Testis (tissue), 3 donors: Measurements from ENCODE around the gene LIPF. TPM values are rescaled to one million over a fixed set of nuclear protein-coding genes. Genes with fewer than 3 reads are reported as not detected.
"Not testable (repeated sequence)": the region's sequence is repeated elsewhere in the genome, so short reads cannot be mapped to it uniquely, and the experiment has no call there.

ENCODE experiments used
- DNase-seq: peaks from one replicate; pipeline ENCODE4 v3.0.0-alpha.2; 2019
- H3K27ac ChIP-seq, 2 donors: fragments of 200-600 bp; sonication (generic); one replicate each; pipeline ENCODE4 v1.5.1; 2019
- H3K27me3 ChIP-seq: fragments of 200-600 bp; sonication (generic); one replicate; pipeline ENCODE4 v1.5.1; 2019
- H3K36me3 ChIP-seq: fragments of 200-600 bp; sonication (generic); one replicate; pipeline ENCODE4 v1.5.1; 2017; ENCODE audit warnings: low read depth; ENCODE audit errors: missing control alignments
- H3K4me1 ChIP-seq: fragments of 200-600 bp; sonication (generic); one replicate; pipeline ENCODE4 v1.5.1; 2019
- H3K4me3 ChIP-seq, 2 donors: fragments of 200-600 bp; sonication (generic); one replicate each; pipeline ENCODE4 v1.5.1; 2017 to 2019
- H3K9me3 ChIP-seq: fragments of 200-600 bp; sonication (generic); one replicate; pipeline ENCODE4 v1.5.1; 2017
- CTCF ChIP-seq, 3 experiments: fragments of 450-650 bp in 2 of 3; fragments of 200-600 bp in 1 of 3; sonication (generic) in 1 of 3; IDR thresholded peaks; one replicate each; pipeline ENCODE4 v1.5.1; 2016 to 2019; ENCODE audit warnings: antibody characterized with exemption in 3 of 3, mild to moderate bottlenecking in 2 of 3, moderate library complexity in 1 of 3
- POLR2A ChIP-seq: fragments of 450-650 bp; IDR thresholded peaks from one replicate; pipeline ENCODE4 v1.6.1; 2017; ENCODE audit warnings: antibody characterized with exemption, mild to moderate bottlenecking, moderate library complexity
- WGBS, 2 donors: methylation state at CpG; one replicate each; pipeline ENCODE4 v1.1.5; 2018; 5-methylcytosine and 5-hydroxymethylcytosine counted together
- intact Hi-C: fragments of 100-400 bp; cut with DNase I; formaldehyde crosslinking; loops from one replicate; pipeline ENCODE4 v1.15.1; 2023; ENCODE audit warnings: low total_unique reads
- polyA plus RNA-seq: library from polyadenylated mRNA; stranded (reverse); fragments of 350-450 nt; fragmentation: Illumina TruSeq; extraction: RNeasy Lipid Tissue Mini Kit (QIAGEN cat#74804); gene quantifications from one replicate; pipeline ENCODE4 v1.2.3, GENCODE V29; 2014; ENCODE audit warnings: low read depth, low replicate concordance; ENCODE audit not compliant: insufficient read depth
- total RNA-seq, 2 donors: library from RNA; depleted of rRNA; stranded (reverse); fragments of >200 nt; gene quantifications; one replicate each; pipeline ENCODE4 v1.2.3, GENCODE V29; 2016

The LIPF gene
- total and polyA plus RNA-seq, 3 donors from 2014 or later: 0.81 to 2.3 (median 1.3) TPM

GRCh38 chr10:88702848-88703597, 38.8 kb downstream of the LIPF start:
- H3K9me3 ChIP-seq: no peaks in the 10 kb centered on the region
- no peak for TF ChIP-seq POLR2A
- TF ChIP-seq CTCF (IDR thresholded peaks at IDR 0.05): no peak
- H3K4me1 ChIP-seq: peaks cover 4% of the 10 kb centered on the region
- no peaks in the 10 kb centered on the region for H3K36me3 ChIP-seq
- no peak overlapping the region for H3K27ac ChIP-seq
- no peak overlapping the region for H3K4me3 ChIP-seq
- no peak for DNase-seq
- H3K27me3 ChIP-seq: no peaks in the 10 kb centered on the region
- intact Hi-C loops: no loop called here
- WGBS, 2 donors: 81 to 85% methylated on average over 4 of the region's 4 CpGs

GRCh38 chr10:88705958-88706357, 41.7 kb downstream of the LIPF start, which contains the start of gene LIPK:
Gene LIPK (plus strand): TSS chr10:88706249. CDS start chr10:88724544, 18,295 bp downstream.
- H3K4me3 ChIP-seq: no peak within 1 kb of the TSS
- H3K4me1 ChIP-seq: peaks cover 4% of the 10 kb centered on the region
- no peaks in the 10 kb centered on the region for H3K27me3 ChIP-seq
- H3K36me3 ChIP-seq: no peaks in the 10 kb centered on the region
- H3K27ac ChIP-seq: no peak within 1 kb of the TSS
- TF ChIP-seq POLR2A (no peak), CTCF (IDR thresholded peaks at IDR 0.05) (no peak)
- H3K9me3 ChIP-seq: no peaks in the 10 kb centered on the region
- DNase-seq: no peak
- WGBS, 2 donors: 93 to 95% methylated on average over 1 of the region's 1 CpG
- intact Hi-C loops: no loop called here

DNA sequence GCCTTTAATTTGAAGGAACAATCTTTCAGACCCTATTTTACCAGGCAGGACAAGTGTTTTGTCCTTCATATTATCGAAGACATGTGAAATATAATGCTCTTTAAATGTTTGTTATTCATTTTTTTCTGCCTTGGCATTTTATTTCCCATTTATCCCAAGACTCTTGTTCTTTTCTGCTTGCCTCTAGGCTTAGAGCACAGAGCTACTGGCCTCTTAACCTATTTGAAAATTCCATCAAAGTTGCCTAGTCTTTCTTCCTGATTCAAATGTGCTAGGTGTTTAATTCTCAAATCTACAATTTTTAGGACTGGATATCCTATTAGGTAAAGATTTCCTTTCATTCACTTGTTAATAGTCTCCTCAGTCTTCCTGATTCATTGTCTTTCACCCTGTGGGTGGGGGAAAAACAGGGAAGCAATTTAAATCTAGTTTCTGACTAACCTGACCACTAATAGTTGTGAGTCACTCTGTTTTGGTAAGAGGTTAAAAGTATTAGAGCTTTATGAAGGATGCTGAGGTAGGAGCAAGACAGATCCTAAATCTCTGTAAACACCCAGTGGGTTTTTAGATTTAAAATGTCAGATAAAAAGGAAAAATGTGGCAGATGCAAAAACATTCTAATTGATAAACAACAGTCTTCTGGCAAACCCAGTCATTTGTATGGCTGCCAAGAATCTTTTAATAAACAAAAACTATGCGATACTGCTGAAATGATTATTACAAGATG, 43.4 kb downstream of the LIPF start:
- H3K9me3 ChIP-seq: no peaks in the 10 kb centered on the region
- TF ChIP-seq POLR2A (no peak), CTCF (IDR thresholded peaks at IDR 0.05) (no peak)
- H3K36me3 ChIP-seq: no peaks in the 10 kb centered on the region
- no peak for DNase-seq
- H3K4me3 ChIP-seq: no peak overlapping the region
- 52 to 57% methylated on average over 2 of the region's 2 CpGs for WGBS, 2 donors
- no peaks in the 10 kb centered on the region for H3K27me3 ChIP-seq
- H3K4me1 ChIP-seq: peaks cover 4% of the 10 kb centered on the region
- no peak overlapping the region for H3K27ac ChIP-seq
- intact Hi-C loops: no loop called here

DNA sequence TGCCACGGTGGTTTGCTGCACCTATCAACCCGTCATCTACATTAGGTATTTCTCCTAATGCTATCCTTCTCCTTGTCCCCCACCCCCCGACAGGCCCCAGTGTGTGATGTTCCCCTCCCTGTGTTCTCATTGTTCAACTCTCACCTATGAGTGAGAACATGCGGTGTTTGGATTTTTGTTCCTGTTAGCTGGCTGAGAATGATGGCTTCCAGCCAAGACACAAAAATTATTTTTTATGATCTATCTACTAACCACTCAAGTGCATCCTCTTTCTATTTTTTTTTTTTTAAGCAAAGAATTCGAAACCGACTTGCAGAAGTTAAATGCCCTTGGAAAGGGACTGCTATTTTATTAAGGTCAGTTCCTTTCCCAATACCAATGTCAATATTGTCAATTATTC, 45.1 kb downstream of the LIPF start:
- intact Hi-C loops, H3K4me3 ChIP-seq, H3K27ac ChIP-seq, H3K36me3 ChIP-seq, H3K4me1 ChIP-seq, H3K27me3 ChIP-seq, H3K9me3 ChIP-seq, DNase-seq: not testable (repeated sequence)
- WGBS, 2 donors: 64 to 67% methylated on average over 6 of the region's 6 CpGs

GRCh38 chr10:88715517-88715916, 51.3 kb downstream of the LIPF start:
- TF ChIP-seq CTCF (IDR thresholded peaks at IDR 0.05): no peak
- no peak for TF ChIP-seq POLR2A
- H3K4me3 ChIP-seq: no peak overlapping the region
- DNase-seq: no peak
- no peaks in the 10 kb centered on the region for H3K36me3 ChIP-seq
- no peaks in the 10 kb centered on the region for H3K9me3 ChIP-seq
- intact Hi-C loops: no loop called here
- H3K4me1 ChIP-seq: no peaks in the 10 kb centered on the region
- 96 to 98% methylated on average over 1 of the region's 1 CpG for WGBS, 2 donors
- no peaks in the 10 kb centered on the region for H3K27me3 ChIP-seq
- no peak overlapping the region for H3K27ac ChIP-seq
